Hepatic stellate cell (primary cell): ENCODE data around the gene ORC3.
"Not testable (repeated sequence)": the region's sequence is repeated elsewhere in the genome, so short reads cannot be mapped to it uniquely, and the experiment has no call there.

ENCODE experiments used
- DNase-seq: peaks from one replicate; pipeline ENCODE4 v3.0.0; 2011; ENCODE audit warnings: low spot score

The ORC3 gene

GRCh38 chr6:87697581-87698546 is 107.9 kb downstream of the ORC3 start:
- peak; percentile 60 for DNase-seq

GRCh38 chr6:87698547-87699006 is 108.6 kb downstream of the ORC3 start:
- peak; percentile 23 for DNase-seq

DNA sequence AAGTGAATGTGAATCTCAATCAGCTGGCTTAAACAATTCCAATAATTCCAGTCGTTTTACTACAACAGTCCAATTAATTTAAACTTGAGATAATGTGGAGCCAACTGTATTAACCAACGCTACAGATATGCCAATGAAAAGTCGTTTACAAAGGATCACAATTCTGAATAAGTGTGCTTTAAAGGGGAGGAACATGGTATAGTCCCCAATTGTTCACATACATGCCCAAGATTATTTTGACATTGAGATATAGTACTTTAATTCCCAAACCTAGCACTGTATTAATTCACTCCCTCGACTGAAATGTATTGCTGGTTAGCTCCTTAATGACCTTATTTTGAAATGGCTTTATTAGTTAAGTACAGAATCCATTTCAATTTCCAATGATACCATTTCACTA is 109.6 kb downstream of the ORC3 start:
- DNase-seq = no peak

DNA sequence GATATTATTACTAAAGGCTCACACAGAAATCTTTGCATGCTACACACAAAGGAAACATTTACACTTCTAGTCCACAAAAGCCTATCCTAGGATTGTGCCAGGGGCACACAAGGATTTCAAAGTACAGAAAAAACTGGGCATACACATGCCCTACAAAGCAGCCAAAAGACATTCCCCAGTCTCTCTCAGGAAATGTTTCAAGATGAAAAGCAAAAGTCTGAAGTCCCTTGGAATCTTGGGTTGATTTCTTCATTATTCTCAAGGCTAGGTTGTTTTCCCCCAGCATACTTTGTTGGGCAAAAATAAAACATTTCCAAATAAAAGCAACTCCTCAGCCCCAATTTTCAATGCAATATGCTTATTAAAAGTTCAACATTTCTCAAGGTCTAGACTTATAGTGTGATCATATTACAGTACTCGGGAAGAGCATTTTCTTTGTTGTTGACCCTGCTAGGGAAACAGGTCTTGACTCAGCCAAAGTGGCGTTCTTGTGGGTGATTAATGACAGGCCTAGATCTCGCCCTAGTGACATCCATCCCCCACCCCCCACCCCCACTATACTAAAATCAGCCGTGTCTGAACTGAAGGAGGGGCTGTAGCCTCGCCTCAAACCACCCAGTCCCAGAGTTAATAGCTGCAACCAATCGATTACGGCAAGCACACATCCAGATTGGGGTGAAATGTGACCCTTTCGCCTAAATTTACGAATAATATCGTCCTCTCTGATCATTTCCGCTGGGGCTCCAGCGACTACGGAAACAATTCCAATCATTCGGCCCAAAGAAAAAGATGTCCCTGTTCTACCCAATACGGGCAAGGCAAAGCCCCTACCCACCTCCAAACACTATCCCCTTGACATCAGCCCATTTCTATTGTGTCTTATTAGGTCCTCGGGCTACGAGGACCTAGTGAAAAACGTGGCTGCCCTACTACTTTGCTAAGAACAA is 110.7 kb downstream of the ORC3 start:
- DNase-seq = peak; percentile 58

DNA sequence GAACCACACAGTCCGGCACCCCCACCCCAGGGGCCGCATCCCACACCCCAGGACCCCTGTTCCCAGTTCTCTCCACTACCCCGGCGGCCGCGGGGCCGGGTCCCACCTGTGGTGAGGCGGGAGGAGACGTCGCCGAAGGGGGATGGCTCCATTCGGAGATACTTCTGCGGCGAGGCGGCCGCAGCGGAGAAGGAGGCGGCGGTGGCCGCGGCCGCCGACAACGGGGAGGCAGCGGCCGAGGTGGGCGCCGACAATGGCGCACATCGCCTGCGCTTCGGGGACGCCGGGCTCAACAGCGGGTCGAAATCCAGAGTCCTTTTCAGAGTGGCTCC is 111.4 kb downstream of the ORC3 start:
- DNase-seq = no peak

- DNase-seq = peak; percentile 84
These were observed 112.0 kb downstream of the ORC3 start, which contains the start of gene AKIRIN2 for GRCh38 chr6:87701676-87702588. TSS of gene AKIRIN2 (minus strand) at chr6:87702233. CDS start at chr6:87701684, 549 bp downstream.

GRCh38 chr6:87702589-87702945 is 112.6 kb downstream of the ORC3 start:
- DNase-seq = peak; percentile 34

DNA sequence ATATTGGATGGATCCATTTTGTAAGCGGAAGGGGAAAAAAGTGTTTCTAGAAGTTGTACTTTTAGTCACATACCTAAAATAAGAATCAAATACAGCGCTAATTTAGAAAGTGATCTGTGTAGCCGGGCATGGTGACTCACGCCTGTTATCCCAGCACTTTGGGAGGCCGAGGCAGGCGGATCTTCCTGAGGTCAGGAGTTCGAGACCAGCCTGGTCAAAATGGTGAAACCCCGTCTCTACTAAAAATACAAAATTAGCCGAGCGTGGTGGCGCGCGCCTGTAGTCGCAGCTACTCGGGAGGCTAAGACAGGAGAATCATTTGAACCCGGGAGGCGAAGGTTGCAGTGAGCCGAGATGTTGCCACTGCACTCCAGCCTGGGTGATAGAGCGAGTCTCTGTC is 113.1 kb downstream of the ORC3 start:
- DNase-seq = not testable (repeated sequence)

- DNase-seq = peak; percentile 22
These were observed 115.2 kb downstream of the ORC3 start for GRCh38 chr6:87705070-87705691.

GRCh38 chr6:87706187-87706966 is 116.4 kb downstream of the ORC3 start:
- peak; percentile 43 for DNase-seq

- DNase-seq = not testable (repeated sequence)
These were observed 118.9 kb downstream of the ORC3 start for GRCh38 chr6:87708581-87709427.

- DNase-seq = no peak
These were observed 120.2 kb downstream of the ORC3 start for GRCh38 chr6:87710090-87710489.

DNA sequence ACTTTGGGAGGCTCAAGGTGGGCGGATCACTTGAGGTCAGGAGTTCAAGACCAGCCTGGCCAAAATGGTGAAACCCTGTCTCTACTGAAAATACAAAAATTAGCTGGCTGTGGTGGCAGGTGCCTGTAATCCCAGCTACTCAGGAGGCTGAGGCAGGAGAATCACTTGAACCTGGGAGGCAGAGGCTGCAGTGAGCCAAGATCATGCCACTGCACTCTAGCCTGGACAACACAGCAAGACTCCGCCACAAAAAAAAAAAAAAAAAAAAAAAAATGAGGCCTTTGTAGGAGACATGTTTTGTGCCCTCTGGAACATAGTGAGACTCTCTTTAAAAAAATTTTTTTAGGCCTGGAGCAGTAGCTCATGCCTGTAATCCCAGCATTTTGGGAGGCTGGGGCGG is 122.8 kb downstream of the ORC3 start:
- DNase-seq = not testable (repeated sequence)

- peak; percentile 41 for DNase-seq
These were observed 124.3 kb downstream of the ORC3 start for GRCh38 chr6:87714093-87714842.
